ENCODE measurements around the gene ANAPC2.

DNA sequence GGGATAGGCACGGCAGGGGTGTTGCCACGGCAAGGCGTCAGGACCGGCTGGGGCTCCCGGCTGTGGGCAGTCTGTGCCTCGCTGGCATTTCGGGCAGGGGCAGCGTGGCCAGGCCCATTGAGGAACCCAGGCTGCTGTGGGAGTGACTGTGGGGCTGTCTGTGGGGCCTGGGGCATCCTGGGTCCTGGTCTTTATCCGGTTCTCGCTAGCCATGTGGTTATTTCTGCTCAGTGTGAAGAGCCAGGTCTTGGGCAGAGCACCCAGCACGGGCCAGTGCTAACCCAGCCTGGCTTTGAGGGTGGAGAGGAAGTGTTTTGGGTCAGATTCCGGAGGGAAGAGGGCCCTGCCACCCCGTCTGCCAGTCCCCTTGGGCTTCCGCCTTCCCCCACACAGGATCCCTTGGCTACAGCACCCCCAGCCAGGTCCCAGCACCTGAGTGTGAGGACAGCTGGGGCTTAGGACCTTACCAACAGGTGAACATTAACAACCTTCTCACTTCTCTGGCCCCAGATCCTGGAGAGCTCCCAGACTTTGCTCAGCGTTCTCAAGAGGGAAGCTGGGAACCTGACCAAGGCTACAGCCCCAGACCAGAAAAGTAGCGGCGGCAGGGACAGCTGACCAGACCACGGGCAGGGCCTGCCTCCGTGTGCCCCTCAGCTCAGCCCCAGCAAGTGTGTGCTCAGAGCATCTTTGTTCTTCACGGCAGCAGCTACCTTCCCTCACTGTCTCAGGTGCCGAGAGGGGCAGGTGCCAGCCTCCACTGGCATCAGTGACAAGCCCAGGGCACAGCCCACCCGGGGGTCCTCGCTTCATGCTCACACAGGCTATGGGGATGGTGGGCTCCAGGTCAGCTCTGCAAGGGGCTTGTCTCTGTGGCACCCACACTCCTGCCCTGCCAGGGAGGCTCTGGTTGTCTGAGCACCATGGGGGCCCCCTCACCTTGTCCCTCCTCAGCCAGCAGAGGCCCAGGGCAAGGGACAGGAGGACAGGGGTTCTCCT, 1.2 kb upstream of the ANAPC2 start:
- TF ChIP-seq, protein P1, sequence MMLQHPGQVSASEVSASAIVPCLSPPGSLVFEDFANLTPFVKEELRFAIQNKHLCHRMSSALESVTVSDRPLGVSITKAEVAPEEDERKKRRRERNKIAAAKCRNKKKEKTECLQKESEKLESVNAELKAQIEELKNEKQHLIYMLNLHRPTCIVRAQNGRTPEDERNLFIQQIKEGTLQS (CRISPR knock-in tag; conservative IDR thresholded peaks at IDR 0.05): no peak
- no peak for TF ChIP-seq CTCF (IDR thresholded peaks at IDR 0.05)

Measured in WTC11 (cell line).